ENCODE measurements around the gene RAB3IL1.
A peak's percentile ranks its signal among the peaks of the same experiment; 100 is the strongest.

The RAB3IL1 gene

GRCh38 chr11:61872935-61873565 lies 44.3 kb downstream of the RAB3IL1 start:
- Histone ChIP-seq H3K9ac (no peak overlapping the region), H3K36me3 (ENCODE audit: insufficient read depth) (no peaks in the 10 kb centered on the region)

DNA sequence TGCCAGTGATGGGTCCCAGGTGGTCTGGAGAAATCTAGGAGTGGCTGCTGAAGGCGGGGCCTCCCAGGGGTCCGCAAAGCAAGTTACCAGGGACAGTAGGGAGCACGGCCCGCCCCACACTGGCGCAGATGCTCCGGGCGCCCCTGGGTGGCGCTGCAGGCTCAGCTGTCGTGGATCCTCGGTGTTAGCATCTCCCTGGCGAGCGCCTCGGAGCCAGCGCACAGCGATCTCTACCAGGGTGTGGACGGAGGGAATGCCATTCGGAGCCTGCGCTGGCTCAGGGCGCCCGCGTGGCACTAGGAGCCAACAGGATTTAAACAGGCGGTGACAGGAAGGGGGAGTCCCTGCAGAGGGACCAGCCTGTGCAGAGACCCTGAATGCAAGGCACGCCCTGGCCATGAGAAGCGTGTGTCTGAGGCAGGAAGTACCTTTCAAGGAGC lies 46.2 kb downstream of the RAB3IL1 start:
- H3K9ac ChIP-seq, result no peak overlapping the region
- H3K27me3 ChIP-seq (ENCODE audit: insufficient read depth, low read depth), result no peaks in the 10 kb centered on the region
- TF ChIP-seq, protein P1, sequence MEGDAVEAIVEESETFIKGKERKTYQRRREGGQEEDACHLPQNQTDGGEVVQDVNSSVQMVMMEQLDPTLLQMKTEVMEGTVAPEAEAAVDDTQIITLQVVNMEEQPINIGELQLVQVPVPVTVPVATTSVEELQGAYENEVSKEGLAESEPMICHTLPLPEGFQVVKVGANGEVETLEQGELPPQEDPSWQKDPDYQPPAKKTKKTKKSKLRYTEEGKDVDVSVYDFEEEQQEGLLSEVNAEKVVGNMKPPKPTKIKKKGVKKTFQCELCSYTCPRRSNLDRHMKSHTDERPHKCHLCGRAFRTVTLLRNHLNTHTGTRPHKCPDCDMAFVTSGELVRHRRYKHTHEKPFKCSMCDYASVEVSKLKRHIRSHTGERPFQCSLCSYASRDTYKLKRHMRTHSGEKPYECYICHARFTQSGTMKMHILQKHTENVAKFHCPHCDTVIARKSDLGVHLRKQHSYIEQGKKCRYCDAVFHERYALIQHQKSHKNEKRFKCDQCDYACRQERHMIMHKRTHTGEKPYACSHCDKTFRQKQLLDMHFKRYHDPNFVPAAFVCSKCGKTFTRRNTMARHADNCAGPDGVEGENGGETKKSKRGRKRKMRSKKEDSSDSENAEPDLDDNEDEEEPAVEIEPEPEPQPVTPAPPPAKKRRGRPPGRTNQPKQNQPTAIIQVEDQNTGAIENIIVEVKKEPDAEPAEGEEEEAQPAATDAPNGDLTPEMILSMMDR (conservative IDR thresholded peaks at IDR 0.05; ENCODE audit: low read depth, low read length), result peak; percentile 91
- no peaks in the 10 kb centered on the region for H3K36me3 ChIP-seq (ENCODE audit: insufficient read depth)
- no peaks in the 10 kb centered on the region for H3K4me1 ChIP-seq (ENCODE audit: low read depth, poor library complexity, severe bottlenecking)
- H4K20me1 ChIP-seq (ENCODE audit: insufficient read depth), result no peaks in the 10 kb centered on the region
- H3K4me3 ChIP-seq (IDR thresholded peaks at IDR 0.05; ENCODE audit: insufficient read depth, low read depth, low read length), result no peak overlapping the region
- no peaks in the 10 kb centered on the region for H3K79me2 ChIP-seq (ENCODE audit: insufficient read depth, low read depth)
- H2AFZ ChIP-seq (ENCODE audit: low read depth), result peak overlapping the region; percentile 89; the same call in 1 of the 2 replicates
- peak overlapping the region; percentile 60; the same call in 1 of the 2 replicates for H3K4me2 ChIP-seq
- no peak overlapping the region for H3K27ac ChIP-seq

More at GRCh38 chr11:61872935-61873565, 44.3 kb downstream of the RAB3IL1 start:
- H3K4me1 ChIP-seq (ENCODE audit: low read depth, poor library complexity, severe bottlenecking), result no peaks in the 10 kb centered on the region
- no peak overlapping the region for H3K27ac ChIP-seq
- H3K79me2 ChIP-seq (ENCODE audit: insufficient read depth, low read depth), result no peaks in the 10 kb centered on the region
- H3K4me3 ChIP-seq (IDR thresholded peaks at IDR 0.05; ENCODE audit: insufficient read depth, low read depth, low read length), result no peak overlapping the region
- no peak overlapping the region for H3K4me2 ChIP-seq
- H4K20me1 ChIP-seq (ENCODE audit: insufficient read depth), result no peaks in the 10 kb centered on the region
- TF ChIP-seq, protein P1 (conservative IDR thresholded peaks at IDR 0.05; ENCODE audit: low read depth, low read length), result no peak
- no peak overlapping the region for H2AFZ ChIP-seq (ENCODE audit: low read depth)
- H3K27me3 ChIP-seq (ENCODE audit: insufficient read depth, low read depth), result no peaks in the 10 kb centered on the region

- H3K4me3 ChIP-seq (IDR thresholded peaks at IDR 0.05; ENCODE audit: insufficient read depth, low read depth, low read length), result no peak overlapping the region
- H2AFZ ChIP-seq (ENCODE audit: low read depth), result peak overlapping the region; percentile 89; the same call in 1 of the 2 replicates
- H3K79me2 ChIP-seq (ENCODE audit: insufficient read depth, low read depth), result no peaks in the 10 kb centered on the region
- H3K27me3 ChIP-seq (ENCODE audit: insufficient read depth, low read depth), result no peaks in the 10 kb centered on the region
- H4K20me1 ChIP-seq (ENCODE audit: insufficient read depth), result no peaks in the 10 kb centered on the region
- TF ChIP-seq, protein P1 (conservative IDR thresholded peaks at IDR 0.05; ENCODE audit: low read depth, low read length), result no peak
- H3K9ac ChIP-seq, result no peak overlapping the region
- no peak overlapping the region for H3K27ac ChIP-seq
- H3K4me1 ChIP-seq (ENCODE audit: low read depth, poor library complexity, severe bottlenecking), result no peaks in the 10 kb centered on the region
- H3K36me3 ChIP-seq (ENCODE audit: insufficient read depth), result no peaks in the 10 kb centered on the region
- no peak overlapping the region; the same call in 1 of the 2 replicates for H3K4me2 ChIP-seq
Observed at GRCh38 chr11:61870541-61871031, 46.8 kb downstream of the RAB3IL1 start.

GRCh38 chr11:61869708-61870451 lies 47.5 kb downstream of the RAB3IL1 start:
- Histone ChIP-seq H3K4me3 (IDR thresholded peaks at IDR 0.05; ENCODE audit: insufficient read depth, low read depth, low read length) (no peak overlapping the region), H2AFZ (ENCODE audit: low read depth) (no peak overlapping the region), H3K9ac (no peak overlapping the region), H3K4me2 (no peak overlapping the region), H3K36me3 (ENCODE audit: insufficient read depth) (no peaks in the 10 kb centered on the region), H3K79me2 (ENCODE audit: insufficient read depth, low read depth) (no peaks in the 10 kb centered on the region), H4K20me1 (ENCODE audit: insufficient read depth) (no peaks in the 10 kb centered on the region), H3K27ac (no peak overlapping the region), H3K4me1 (ENCODE audit: low read depth, poor library complexity, severe bottlenecking) (no peaks in the 10 kb centered on the region), H3K27me3 (ENCODE audit: insufficient read depth, low read depth) (no peaks in the 10 kb centered on the region)
- TF ChIP-seq, protein P1 (conservative IDR thresholded peaks at IDR 0.05; ENCODE audit: low read depth, low read length), result no peak

All from KMS-11 (cell line).